Endothelial cell (in vitro differentiated cells): ENCODE data around the gene ZFP1. TPM values are rescaled to one million over a fixed set of nuclear protein-coding genes. Genes with fewer than 3 reads are reported as not detected.

ENCODE experiments used
- DNase-seq: peaks from one replicate; pipeline ENCODE4 v3.0.0; 2021; ENCODE audit warnings: low spot score
- H3K27ac Mint-ChIP-seq: one replicate; pipeline ENCODE4 v1.8.0; 2021; ENCODE audit warnings: mixed read lengths, inconsistent platforms; ENCODE audit not compliant: unreplicated experiment
- H3K27me3 Mint-ChIP-seq: one replicate; pipeline ENCODE4 v1.8.0; 2021; ENCODE audit warnings: mild to moderate bottlenecking, moderate library complexity, mixed read lengths, inconsistent platforms; ENCODE audit not compliant: unreplicated experiment
- H3K36me3 Mint-ChIP-seq: one replicate; pipeline ENCODE4 v1.8.0; 2021; ENCODE audit warnings: mild to moderate bottlenecking, low read depth, mixed read lengths, inconsistent platforms; ENCODE audit not compliant: unreplicated experiment
- H3K4me1 Mint-ChIP-seq: one replicate; pipeline ENCODE4 v1.8.0; 2021; ENCODE audit warnings: mild to moderate bottlenecking, mixed read lengths, inconsistent platforms; ENCODE audit not compliant: unreplicated experiment
- H3K4me3 Mint-ChIP-seq: one replicate; pipeline ENCODE4 v1.8.0; 2021; ENCODE audit warnings: mild to moderate bottlenecking, mixed read lengths, inconsistent platforms; ENCODE audit not compliant: unreplicated experiment
- H3K9me3 Mint-ChIP-seq: one replicate; pipeline ENCODE4 v1.8.0; 2021; ENCODE audit warnings: mixed read lengths, inconsistent platforms; ENCODE audit not compliant: unreplicated experiment
- CTCF ChIP-seq: fragments of 200-600 bp; sonication (generic); IDR thresholded peaks from one replicate; pipeline ENCODE4 v1.5.0; 2021; ENCODE audit warnings: antibody characterized with exemption; ENCODE audit not compliant: unreplicated experiment
- total RNA-seq: library from RNA; stranded (reverse); fragmentation: NEBNext Ultra II Directional; extraction: Animal tissue kit (Norgen Biotek cat#: 25700); gene quantifications from one replicate; pipeline ENCODE4 v1.2.1, GENCODE V29; 2021; ENCODE audit not compliant: unreplicated experiment

ZFP1 gene
- total RNA-seq, 1 donor from 2014 or later: 12.0 TPM

GRCh38 chr16:75152635-75153034 is 4.3 kb downstream of the ZFP1 start:
- H3K27me3 Mint-ChIP-seq: no peaks in the 10 kb centered on the region
- peaks cover 10% of the 10 kb centered on the region for H3K9me3 Mint-ChIP-seq
- no peak overlapping the region for H3K27ac Mint-ChIP-seq
- H3K36me3 Mint-ChIP-seq: peaks cover 37% of the 10 kb centered on the region
- DNase-seq: no peak
- H3K4me1 Mint-ChIP-seq: peaks cover 15% of the 10 kb centered on the region
- TF ChIP-seq CTCF: no peak
- peak overlapping the region; percentile 2 for H3K4me3 Mint-ChIP-seq

- Mint-ChIP-seq H3K4me3 (no peak overlapping the region), H3K27ac (no peak overlapping the region), H3K27me3 (peaks cover 1% of the 10 kb centered on the region), H3K36me3 (peaks cover 61% of the 10 kb centered on the region), H3K9me3 (peaks cover 4% of the 10 kb centered on the region), H3K4me1 (peaks cover 8% of the 10 kb centered on the region)
- no peak for DNase-seq
- TF ChIP-seq CTCF: no peak
Observed at GRCh38 chr16:75160386-75160785, 12.1 kb downstream of the ZFP1 start.

DNA sequence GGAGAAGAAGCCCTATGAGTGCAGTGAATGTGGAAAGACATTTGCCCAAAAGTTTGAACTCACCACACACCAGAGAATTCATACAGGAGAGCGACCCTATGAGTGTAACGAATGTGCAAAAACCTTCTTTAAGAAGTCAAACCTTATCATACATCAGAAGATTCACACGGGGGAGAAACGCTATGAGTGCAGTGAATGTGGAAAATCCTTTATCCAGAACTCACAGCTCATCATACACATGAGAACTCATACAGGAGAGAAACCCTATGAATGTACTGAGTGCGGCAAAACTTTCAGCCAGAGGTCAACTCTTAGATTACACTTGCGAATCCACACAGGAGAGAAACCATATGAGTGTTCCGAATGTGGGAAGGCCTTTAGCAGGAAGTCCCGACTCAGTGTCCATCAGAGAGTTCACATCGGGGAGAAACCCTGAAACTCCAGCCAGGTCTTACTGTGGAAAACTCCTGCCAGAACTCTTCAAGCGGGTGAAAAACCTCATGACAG is 21.6 kb downstream of the ZFP1 start:
- no peak overlapping the region for H3K27ac Mint-ChIP-seq
- peaks cover 5% of the 10 kb centered on the region for H3K27me3 Mint-ChIP-seq
- H3K4me3 Mint-ChIP-seq: peak overlapping the region; percentile 56
- TF ChIP-seq CTCF: no peak
- peaks cover 42% of the 10 kb centered on the region for H3K9me3 Mint-ChIP-seq
- H3K4me1 Mint-ChIP-seq: no peaks in the 10 kb centered on the region
- no peak for DNase-seq
- H3K36me3 Mint-ChIP-seq: peaks cover 91% of the 10 kb centered on the region

- TF ChIP-seq CTCF: no peak
- no peak for DNase-seq
- Mint-ChIP-seq H3K27me3 (peaks cover 5% of the 10 kb centered on the region), H3K27ac (no peak overlapping the region), H3K4me1 (no peaks in the 10 kb centered on the region), H3K9me3 (peaks cover 35% of the 10 kb centered on the region), H3K4me3 (peak overlapping the region; percentile 82), H3K36me3 (peaks cover 75% of the 10 kb centered on the region)
Observed at GRCh38 chr16:75172578-75172977, 24.3 kb downstream of the ZFP1 start.

GRCh38 chr16:75175074-75175473 is 26.8 kb downstream of the ZFP1 start:
- Mint-ChIP-seq H3K4me3 (peak overlapping the region; percentile 73), H3K27me3 (peaks cover 5% of the 10 kb centered on the region), H3K36me3 (peaks cover 50% of the 10 kb centered on the region), H3K27ac (no peak overlapping the region), H3K4me1 (no peaks in the 10 kb centered on the region), H3K9me3 (peaks cover 16% of the 10 kb centered on the region)
- no peak for TF ChIP-seq CTCF
- DNase-seq: no peak
